Activated CD4-positive, alpha-beta T cell treated with anti-CD3 and anti-CD28 coated beads, Interleukin-2, amount 10 ng/mL, durations not matched to agents 7 days and 5 days (primary cell): ENCODE results near the gene DLGAP4. TPM values are rescaled to one million over a fixed set of nuclear protein-coding genes. Genes with fewer than 3 reads are reported as not detected.

Source experiments
- CTCF ChIA-PET: fragments of 350-600 bp; sonication (Branson Sonifier 250); formaldehyde crosslinking; loops from one replicate; lab custom pipeline; 2021; ENCODE audit warnings: antibody characterized with exemption; lab: Charles Lee
- POLR2A ChIA-PET: fragments of 350-600 bp; sonication (Branson Sonifier 250); formaldehyde crosslinking; loops from one replicate; lab custom pipeline; 2021; ENCODE audit warnings: antibody characterized with exemption; lab: Charles Lee
- DNase-seq: peaks from one replicate; pipeline ENCODE4 v3.0.0-alpha.2; 2020
- H3K27ac Mint-ChIP-seq: one replicate; pipeline ENCODE4 v1.8.0; 2021; ENCODE audit warnings: mild to moderate bottlenecking, moderate library complexity, mixed read lengths
- H3K27me3 Mint-ChIP-seq: one replicate; pipeline ENCODE4 v1.8.0; 2021; ENCODE audit warnings: mixed read lengths
- H3K36me3 Mint-ChIP-seq: one replicate; pipeline ENCODE4 v1.8.0; 2021; ENCODE audit warnings: low read depth, mixed read lengths
- H3K4me1 Mint-ChIP-seq: one replicate; pipeline ENCODE4 v1.8.0; 2021; ENCODE audit warnings: mixed read lengths
- H3K4me3 Mint-ChIP-seq: one replicate; pipeline ENCODE4 v1.8.0; 2021; ENCODE audit warnings: mild to moderate bottlenecking, moderate library complexity, mixed read lengths
- H3K9me3 Mint-ChIP-seq: one replicate; pipeline ENCODE4 v1.8.0; 2021; ENCODE audit warnings: mixed read lengths
- total RNA-seq, 2 experiments: library from RNA; stranded (reverse); gene quantifications; one replicate each; pipeline ENCODE4 v1.2.3, GENCODE V29; 2021

DLGAP4 gene
- total RNA-seq, 2 experiments from 2014 or later = 26.2 to 29.5 TPM

DNA sequence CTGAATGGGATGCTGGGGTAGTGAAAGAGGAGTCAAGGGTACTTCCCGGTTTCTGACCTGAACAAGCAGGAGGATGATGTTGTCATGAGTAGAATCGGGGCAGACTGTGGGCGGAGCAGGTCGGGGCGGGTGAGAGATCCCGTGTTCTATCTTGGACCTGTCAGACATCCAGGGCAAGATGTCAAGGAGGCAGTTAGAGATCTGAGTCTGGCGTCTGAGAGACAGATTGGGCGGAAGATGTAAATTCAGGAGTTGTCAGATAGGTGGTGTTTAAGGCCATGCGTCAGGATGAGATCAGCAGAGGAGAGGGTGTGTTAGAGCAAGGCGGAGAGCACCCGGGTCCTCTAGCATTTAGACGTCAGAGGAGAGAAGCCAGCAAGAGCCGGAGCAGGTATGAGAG, 115.5 kb downstream of the DLGAP4 start:
- H3K4me3 Mint-ChIP-seq = no peak overlapping the region
- no peaks in the 10 kb centered on the region for H3K36me3 Mint-ChIP-seq

DNA sequence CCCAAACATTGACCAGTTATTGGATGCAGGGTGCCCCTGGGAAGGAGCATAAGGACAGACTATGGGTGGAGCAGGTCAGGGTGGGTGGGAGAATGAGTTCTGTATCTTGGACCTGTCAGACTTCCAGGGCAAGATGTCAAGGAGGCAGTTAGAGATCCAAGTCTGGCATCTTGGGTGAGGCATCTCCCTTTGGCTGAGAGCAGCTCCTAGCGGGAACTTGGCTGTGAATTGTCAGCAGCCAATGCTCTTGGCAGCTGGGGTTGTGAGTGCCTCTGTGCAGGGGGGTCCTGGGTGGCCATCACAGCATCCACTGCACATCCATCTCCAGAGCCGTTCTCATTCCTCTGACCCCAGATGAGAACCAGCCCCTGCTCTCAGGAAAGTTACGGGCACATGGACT, 118.2 kb downstream of the DLGAP4 start:
- POLR2A ChIA-PET = no interaction called here
- H3K36me3 Mint-ChIP-seq = no peaks in the 10 kb centered on the region
- H3K4me3 Mint-ChIP-seq = no peak overlapping the region
- DNase-seq = no peak
- no peaks in the 10 kb centered on the region for H3K9me3 Mint-ChIP-seq
- peaks cover 8% of the 10 kb centered on the region for H3K27me3 Mint-ChIP-seq
- CTCF ChIA-PET = interaction anchor here (1.0 kb wide), 1 partner anchor 15 kb away, joined by 4 read pairs; no protein-coding TSS in a partner anchor
- no peak overlapping the region for H3K27ac Mint-ChIP-seq
- no peaks in the 10 kb centered on the region for H3K4me1 Mint-ChIP-seq

More for the DNA sequence above, 115.5 kb downstream of the DLGAP4 start:
- POLR2A ChIA-PET = no interaction called here
- no peaks in the 10 kb centered on the region for H3K9me3 Mint-ChIP-seq
- peaks cover 4% of the 10 kb centered on the region for H3K27me3 Mint-ChIP-seq
- H3K27ac Mint-ChIP-seq = no peak overlapping the region
- CTCF ChIA-PET = no interaction called here
- no peak for DNase-seq
- no peaks in the 10 kb centered on the region for H3K4me1 Mint-ChIP-seq

DNA sequence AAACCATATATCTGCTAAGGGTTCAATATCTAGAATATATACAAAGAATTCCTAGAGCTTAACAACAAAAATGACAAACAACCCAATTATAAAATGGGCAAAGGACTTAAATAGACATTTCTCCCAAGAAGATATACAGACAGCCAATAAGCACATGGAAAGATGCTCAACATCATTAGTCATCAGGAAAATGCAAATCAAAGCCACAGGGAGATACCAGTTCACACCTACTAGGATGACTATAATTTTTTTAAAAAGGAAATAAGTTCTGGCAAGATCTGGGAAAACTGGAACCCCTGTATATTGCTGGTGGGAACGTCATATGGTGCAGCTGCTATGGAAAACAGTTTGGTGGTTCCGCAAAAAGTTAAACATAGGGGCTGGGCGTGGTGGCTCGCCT, 119.0 kb downstream of the DLGAP4 start:
- Mint-ChIP-seq H3K9me3 (no peaks in the 10 kb centered on the region), H3K4me1 (no peaks in the 10 kb centered on the region), H3K27me3 (peaks cover 8% of the 10 kb centered on the region), H3K4me3 (no peak overlapping the region), H3K27ac (no peak overlapping the region), H3K36me3 (no peaks in the 10 kb centered on the region)
- ChIA-PET CTCF (no interaction called here), POLR2A (no interaction called here)
- DNase-seq = no peak

DNA sequence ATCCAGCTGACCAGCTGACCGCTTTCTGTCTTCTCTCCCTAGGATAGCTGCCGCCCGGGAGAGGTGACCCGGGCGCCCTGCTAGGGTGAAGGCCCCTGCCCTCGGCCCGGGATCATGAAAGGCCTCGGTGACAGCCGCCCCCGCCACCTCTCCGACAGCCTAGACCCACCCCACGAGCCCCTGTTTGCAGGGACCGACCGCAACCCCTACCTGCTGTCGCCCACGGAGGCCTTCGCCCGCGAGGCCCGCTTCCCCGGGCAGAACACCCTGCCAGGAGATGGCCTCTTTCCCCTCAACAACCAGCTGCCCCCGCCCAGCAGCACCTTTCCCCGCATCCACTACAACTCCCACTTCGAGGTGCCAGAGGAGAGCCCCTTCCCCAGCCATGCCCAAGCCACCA, 125.5 kb downstream of the DLGAP4 start:
- Mint-ChIP-seq H3K27me3 (peaks cover 6% of the 10 kb centered on the region), H3K4me3 (no peak overlapping the region), H3K27ac (no peak overlapping the region), H3K4me1 (no peaks in the 10 kb centered on the region), H3K9me3 (no peaks in the 10 kb centered on the region), H3K36me3 (no peaks in the 10 kb centered on the region)
- ChIA-PET POLR2A (interaction anchor here (0.6 kb wide), 1 partner anchor 184 kb away, joined by 3 read pairs; no protein-coding TSS in a partner anchor), CTCF (no interaction called here)
- DNase-seq = no peak

DNA sequence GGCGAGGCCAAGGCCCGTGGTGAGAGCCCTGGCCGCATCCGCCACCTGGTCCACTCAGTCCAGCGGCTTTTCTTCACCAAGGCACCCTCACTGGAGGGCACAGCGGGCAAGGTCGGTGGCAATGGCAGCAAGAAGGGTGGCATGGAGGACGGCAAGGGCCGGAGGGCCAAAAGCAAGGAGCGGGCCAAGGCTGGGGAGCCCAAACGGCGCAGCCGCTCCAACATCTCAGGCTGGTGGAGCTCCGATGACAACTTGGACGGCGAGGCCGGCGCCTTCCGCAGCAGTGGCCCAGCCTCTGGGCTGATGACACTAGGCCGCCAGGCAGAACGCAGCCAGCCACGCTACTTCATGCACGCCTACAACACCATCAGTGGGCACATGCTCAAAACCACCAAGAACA, 126.0 kb downstream of the DLGAP4 start:
- Mint-ChIP-seq H3K4me1 (peaks cover 3% of the 10 kb centered on the region), H3K27ac (no peak overlapping the region), H3K36me3 (no peaks in the 10 kb centered on the region), H3K27me3 (peaks cover 4% of the 10 kb centered on the region), H3K9me3 (no peaks in the 10 kb centered on the region), H3K4me3 (no peak overlapping the region)
- DNase-seq = no peak
- POLR2A ChIA-PET = interaction anchor here (0.6 kb wide), 1 partner anchor 184 kb away, joined by 3 read pairs; no protein-coding TSS in a partner anchor
- CTCF ChIA-PET = interaction anchor here (1.0 kb wide), 1 partner anchor 440 kb away, joined by 4 read pairs; no protein-coding TSS in a partner anchor

DNA sequence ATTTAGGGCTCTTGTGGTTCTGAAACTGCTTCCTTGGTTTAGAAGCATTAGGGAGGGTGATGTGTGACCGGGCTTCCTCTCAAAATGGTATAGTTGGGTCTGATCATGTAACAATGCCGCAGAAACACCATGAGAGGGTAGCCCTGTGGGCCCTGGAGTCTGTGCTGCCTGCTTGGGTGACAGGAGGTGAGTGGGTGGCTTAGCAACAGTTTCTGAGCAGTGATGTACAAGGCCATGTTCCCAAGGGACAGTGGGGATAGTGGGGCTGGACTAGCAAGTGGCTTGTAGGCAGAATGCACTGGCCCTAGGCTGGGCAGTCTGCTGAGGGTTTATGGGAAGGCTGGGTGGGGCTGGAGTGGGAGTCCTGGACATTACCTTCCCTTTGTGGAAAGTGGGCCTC, 128.2 kb downstream of the DLGAP4 start:
- peaks cover 6% of the 10 kb centered on the region for H3K27me3 Mint-ChIP-seq
- no peaks in the 10 kb centered on the region for H3K36me3 Mint-ChIP-seq
- ChIA-PET POLR2A (no interaction called here), CTCF (no interaction called here)
- H3K4me1 Mint-ChIP-seq = peaks cover 3% of the 10 kb centered on the region
- H3K4me3 Mint-ChIP-seq = no peak overlapping the region
- no peak for DNase-seq
- no peaks in the 10 kb centered on the region for H3K9me3 Mint-ChIP-seq
- H3K27ac Mint-ChIP-seq = no peak overlapping the region

DNA sequence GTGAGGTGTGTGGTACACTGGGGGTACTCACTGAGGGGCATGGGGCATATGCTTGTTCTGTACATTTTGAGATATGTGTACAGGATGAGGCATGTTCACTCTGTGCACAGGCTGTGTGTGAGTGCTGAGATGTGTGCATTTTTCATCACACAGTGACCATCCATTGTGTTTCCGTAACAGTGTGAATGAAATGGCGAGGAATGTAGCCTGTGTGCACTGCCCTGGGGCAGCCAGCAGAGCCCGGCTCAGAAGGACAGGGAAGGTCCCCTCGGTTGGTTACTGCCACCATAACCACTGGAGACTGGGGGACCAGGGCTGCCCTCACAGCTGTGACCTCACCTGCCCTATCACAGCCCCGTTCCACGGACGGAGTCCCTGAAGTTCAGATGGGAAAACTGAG, 129.0 kb downstream of the DLGAP4 start:
- DNase-seq = no peak
- no peaks in the 10 kb centered on the region for H3K36me3 Mint-ChIP-seq
- H3K9me3 Mint-ChIP-seq = no peaks in the 10 kb centered on the region
- H3K4me3 Mint-ChIP-seq = no peak overlapping the region
- H3K27me3 Mint-ChIP-seq = peaks cover 6% of the 10 kb centered on the region
- H3K4me1 Mint-ChIP-seq = peaks cover 3% of the 10 kb centered on the region
- ChIA-PET CTCF (no interaction called here), POLR2A (no interaction called here)
- H3K27ac Mint-ChIP-seq = no peak overlapping the region

DNA sequence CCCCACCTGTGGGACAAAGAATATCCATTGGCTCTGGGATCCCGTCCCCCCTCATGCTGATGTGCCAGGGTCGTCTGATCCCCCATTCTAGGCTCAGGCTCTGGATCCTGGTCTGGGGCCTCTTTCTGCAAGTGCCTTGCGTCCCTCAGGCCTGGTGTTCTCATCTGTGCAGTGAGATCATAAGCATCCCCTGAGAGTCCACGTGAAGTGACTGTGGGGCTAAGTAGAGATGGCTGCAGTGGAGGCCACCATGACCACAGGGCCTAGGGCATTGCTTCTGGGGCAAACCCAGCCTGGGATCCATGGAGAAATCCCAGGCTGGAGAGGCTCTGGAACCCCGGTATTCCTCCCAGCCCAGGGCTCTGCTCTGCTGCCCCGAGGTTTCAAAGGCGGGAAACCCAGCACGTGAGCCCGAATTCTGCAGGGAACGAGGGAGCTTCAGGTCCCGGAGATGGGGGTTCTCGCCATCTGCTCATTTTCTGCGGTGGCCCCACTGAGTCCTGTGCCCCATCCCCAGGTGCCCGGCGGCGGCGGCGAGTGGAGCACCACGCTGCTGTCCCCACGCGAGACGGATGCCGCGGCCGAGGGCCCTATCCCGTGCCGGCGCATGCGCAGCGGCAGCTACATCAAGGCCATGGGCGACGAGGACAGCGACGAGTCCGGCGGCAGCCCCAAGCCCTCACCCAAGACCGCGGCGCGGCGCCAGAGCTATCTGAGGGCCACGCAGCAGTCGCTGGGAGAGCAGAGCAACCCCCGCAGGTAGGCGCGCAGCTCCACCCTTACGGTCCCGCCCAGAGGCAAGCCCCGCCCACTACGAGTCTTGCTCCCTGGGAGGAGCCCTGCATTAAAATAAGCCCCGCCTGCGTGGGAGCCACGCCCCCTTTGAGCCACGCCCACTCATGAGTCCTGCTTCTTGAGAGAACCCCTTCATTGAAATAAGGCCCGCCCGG, 129.7 kb downstream of the DLGAP4 start:
- CTCF ChIA-PET = interaction anchor here (1.3 kb wide), 1 partner anchor 237 kb away, joined by 3 read pairs; no protein-coding TSS in a partner anchor
- H3K27me3 Mint-ChIP-seq = peaks cover 6% of the 10 kb centered on the region
- H3K4me1 Mint-ChIP-seq = peaks cover 3% of the 10 kb centered on the region
- no peaks in the 10 kb centered on the region for H3K36me3 Mint-ChIP-seq
- no peak overlapping the region for H3K27ac Mint-ChIP-seq
- H3K4me3 Mint-ChIP-seq = peak overlapping the region; percentile 50
- peak; percentile 90 for DNase-seq
- POLR2A ChIA-PET = no interaction called here
- H3K9me3 Mint-ChIP-seq = no peaks in the 10 kb centered on the region

DNA sequence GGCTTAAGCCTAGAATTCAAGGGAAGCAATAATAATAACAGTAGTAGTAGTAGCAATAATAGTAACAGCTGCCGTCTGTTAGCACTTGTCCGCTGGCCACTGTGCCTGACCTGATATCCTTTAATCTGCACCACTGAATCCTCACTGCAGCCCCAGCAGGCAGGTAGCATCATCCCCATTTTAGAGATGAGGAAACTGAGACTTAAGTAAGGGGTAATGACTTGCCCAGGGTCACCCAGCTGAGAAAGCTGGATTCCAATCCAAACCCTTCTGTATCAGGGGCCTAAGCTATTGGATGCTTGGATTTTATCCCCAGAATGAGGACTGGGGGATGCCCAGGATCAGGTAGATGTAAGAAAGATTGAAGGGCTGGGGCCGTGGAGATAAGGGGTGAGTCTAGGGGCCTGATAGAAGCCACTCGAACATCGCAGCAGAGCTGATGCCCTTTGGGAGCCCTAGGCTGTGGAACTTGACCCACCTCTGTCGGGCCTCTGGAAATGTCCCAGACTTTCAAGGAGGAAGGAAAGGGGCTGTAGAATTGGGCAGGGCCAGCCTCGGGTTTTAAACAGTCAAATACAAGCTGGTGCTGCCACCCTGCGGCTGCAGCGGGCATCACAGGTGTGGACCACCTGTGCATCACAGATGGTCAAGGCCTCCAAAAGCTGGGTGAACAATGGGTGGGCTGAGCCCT, 133.0 kb downstream of the DLGAP4 start:
- CTCF ChIA-PET = interaction anchor here (0.6 to 2.1 kb wide), 15 partner anchors 10 to 446 kb away, joined by 3 to 12 read pairs (median 5); no protein-coding TSS in a partner anchor
- H3K36me3 Mint-ChIP-seq = no peaks in the 10 kb centered on the region
- H3K4me1 Mint-ChIP-seq = peaks cover 3% of the 10 kb centered on the region
- peak; percentile 70 for DNase-seq
- H3K9me3 Mint-ChIP-seq = no peaks in the 10 kb centered on the region
- POLR2A ChIA-PET = no interaction called here
- H3K27me3 Mint-ChIP-seq = peaks cover 6% of the 10 kb centered on the region
- H3K4me3 Mint-ChIP-seq = no peak overlapping the region
- H3K27ac Mint-ChIP-seq = no peak overlapping the region

DNA sequence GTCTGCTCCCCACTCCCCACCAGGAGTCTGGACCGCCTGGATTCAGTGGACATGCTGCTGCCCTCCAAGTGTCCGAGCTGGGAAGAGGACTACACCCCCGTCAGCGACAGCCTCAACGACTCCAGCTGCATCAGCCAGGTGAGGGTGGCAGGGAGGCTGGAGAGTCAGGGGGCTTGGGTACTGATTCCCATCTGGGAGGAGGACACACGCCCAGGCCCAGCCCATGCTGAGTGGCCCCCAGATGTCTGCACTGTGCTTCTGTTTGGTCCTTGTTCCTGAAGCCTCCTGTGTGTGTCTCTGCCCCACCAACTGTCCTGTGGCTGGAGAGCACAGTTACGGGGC, 133.6 kb downstream of the DLGAP4 start:
- H3K27ac Mint-ChIP-seq = no peak overlapping the region
- H3K4me3 Mint-ChIP-seq = no peak overlapping the region
- CTCF ChIA-PET = interaction anchor here (0.6 to 2.1 kb wide), 15 partner anchors 10 to 447 kb away, joined by 3 to 12 read pairs (median 5); no protein-coding TSS in a partner anchor
- H3K9me3 Mint-ChIP-seq = no peaks in the 10 kb centered on the region
- POLR2A ChIA-PET = no interaction called here
- DNase-seq = no peak
- H3K27me3 Mint-ChIP-seq = peaks cover 5% of the 10 kb centered on the region
- H3K4me1 Mint-ChIP-seq = peaks cover 3% of the 10 kb centered on the region
- no peaks in the 10 kb centered on the region for H3K36me3 Mint-ChIP-seq

DNA sequence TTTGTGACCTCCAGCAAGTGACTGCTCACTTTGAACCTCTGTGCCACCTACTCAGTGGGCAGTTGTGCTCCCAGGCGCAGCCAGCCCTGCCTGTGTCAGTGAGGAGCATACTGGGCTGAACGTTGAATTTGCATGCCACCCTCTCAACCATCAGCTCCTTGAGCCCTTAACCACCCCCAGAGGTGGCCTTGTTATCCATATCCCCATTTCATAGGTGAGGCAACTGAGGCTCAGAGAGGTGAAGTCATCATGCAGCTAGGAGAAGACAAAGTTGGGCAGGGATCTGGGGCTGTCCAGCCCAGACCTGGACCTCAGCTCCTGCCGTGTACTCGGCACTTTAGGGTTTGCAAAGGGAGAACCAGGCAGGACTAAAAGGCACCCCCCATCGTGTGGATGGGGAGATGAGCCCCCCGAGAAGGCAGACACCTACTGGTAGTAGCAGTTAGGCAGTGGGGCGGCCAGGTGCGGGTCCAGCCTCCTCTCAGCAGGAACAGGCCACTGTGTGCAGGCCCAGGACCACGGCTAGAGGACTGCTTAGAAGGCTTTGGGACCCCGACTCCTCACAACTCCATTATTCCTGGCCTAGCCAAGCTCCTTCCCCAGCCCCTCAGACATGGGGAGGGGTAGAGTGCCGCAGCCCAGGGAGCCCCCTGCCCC, 134.4 kb downstream of the DLGAP4 start:
- Mint-ChIP-seq H3K4me3 (no peak overlapping the region), H3K27ac (no peak overlapping the region), H3K27me3 (peaks cover 3% of the 10 kb centered on the region), H3K36me3 (no peaks in the 10 kb centered on the region), H3K4me1 (peaks cover 3% of the 10 kb centered on the region), H3K9me3 (no peaks in the 10 kb centered on the region)
- DNase-seq = no peak
- ChIA-PET CTCF (interaction anchor here (1.5 to 1.9 kb wide), 3 partner anchors 12 to 448 kb away, joined by 7 to 9 read pairs (median 8); no protein-coding TSS in a partner anchor), POLR2A (no interaction called here)

DNA sequence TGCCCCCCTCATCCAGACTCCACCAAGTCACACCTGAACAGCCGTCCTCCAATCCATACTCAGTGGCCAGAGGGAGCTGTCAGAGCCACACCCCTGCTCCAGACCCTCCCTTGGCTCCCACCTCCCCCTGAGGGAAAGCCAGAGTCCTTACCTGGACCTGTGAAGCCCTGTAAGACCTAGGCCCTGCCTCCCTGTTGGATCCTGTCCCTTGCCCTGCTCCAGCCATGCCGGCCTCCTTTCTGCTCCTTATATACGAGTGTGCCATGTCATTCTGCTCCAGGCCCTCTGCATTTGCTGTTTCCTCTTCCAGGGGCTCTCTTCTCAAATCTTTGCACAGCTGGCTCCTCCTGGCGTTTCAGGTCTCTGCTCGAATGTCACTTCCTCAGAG, 134.9 kb downstream of the DLGAP4 start:
- POLR2A ChIA-PET = no interaction called here
- no peak overlapping the region for H3K4me3 Mint-ChIP-seq
- peak overlapping the region; percentile 26 for H3K27ac Mint-ChIP-seq
- H3K27me3 Mint-ChIP-seq = peaks cover 3% of the 10 kb centered on the region
- H3K4me1 Mint-ChIP-seq = peaks cover 3% of the 10 kb centered on the region
- CTCF ChIA-PET = no interaction called here
- DNase-seq = no peak
- no peaks in the 10 kb centered on the region for H3K9me3 Mint-ChIP-seq
- no peaks in the 10 kb centered on the region for H3K36me3 Mint-ChIP-seq
